Measurements from ENCODE around the gene FOXRED2.
"Not testable (repeated sequence)": the region's sequence is repeated elsewhere in the genome, so short reads cannot be mapped to it uniquely, and the experiment has no call there.

FOXRED2 gene

GRCh38 chr22:36452250-36452977, 54.4 kb downstream of the FOXRED2 start:
- no peak for DNase-seq (ENCODE audit: low read depth, low spot score)

- not testable (repeated sequence) for DNase-seq (ENCODE audit: low read depth, low spot score)
Observed at GRCh38 chr22:36450923-36451322, 55.9 kb downstream of the FOXRED2 start.

- no peak for DNase-seq (ENCODE audit: low read depth, low spot score)
Observed at GRCh38 chr22:36449596-36450175, 57.2 kb downstream of the FOXRED2 start.

GRCh38 chr22:36447632-36448031, 59.2 kb downstream of the FOXRED2 start:
- no peak for DNase-seq (ENCODE audit: low read depth, low spot score)

- no peak for DNase-seq (ENCODE audit: low read depth, low spot score)
Observed at GRCh38 chr22:36445158-36445668, 61.6 kb downstream of the FOXRED2 start.

GRCh38 chr22:36443198-36443770, 63.6 kb downstream of the FOXRED2 start:
- DNase-seq (ENCODE audit: low read depth, low spot score): no peak

GRCh38 chr22:36442506-36443197, 64.2 kb downstream of the FOXRED2 start:
- no peak for DNase-seq (ENCODE audit: low read depth, low spot score)

GRCh38 chr22:36440429-36441002, 66.3 kb downstream of the FOXRED2 start:
- DNase-seq (ENCODE audit: low read depth, low spot score): no peak

GRCh38 chr22:36439481-36440271, 67.2 kb downstream of the FOXRED2 start:
- DNase-seq (ENCODE audit: low read depth, low spot score): no peak
